HEK293 (cell line): ENCODE measurements around the gene SRGAP2C.
"Not testable (repeated sequence)": the region's sequence is repeated elsewhere in the genome, so short reads cannot be mapped to it uniquely, and the experiment has no call there.

Experiments
- KLF16 ChIP-seq: fragments of 450-650 bp; formaldehyde crosslinking; IDR thresholded peaks from 2 replicates; pipeline ENCODE4 v1.5.1; 2017; ENCODE audit warnings: missing biosample characterization, missing genetic modification characterization
- PRDM4 ChIP-seq: fragments of 450-650 bp; formaldehyde crosslinking; IDR thresholded peaks from 2 replicates; pipeline ENCODE4 v1.5.1; 2017; ENCODE audit warnings: missing biosample characterization, missing genetic modification characterization
- RBAK ChIP-seq: fragments of 450-650 bp; formaldehyde crosslinking; IDR thresholded peaks from 2 replicates; pipeline ENCODE4 v1.5.1; 2016; ENCODE audit warnings: missing biosample characterization, missing genetic modification characterization
- REST ChIP-seq: fragments of 450-650 bp; formaldehyde crosslinking; IDR thresholded peaks from 2 replicates; pipeline ENCODE4 v1.5.1; 2016; ENCODE audit warnings: missing biosample characterization, missing genetic modification characterization
- ZNF138 ChIP-seq: fragments of 450-650 bp; formaldehyde crosslinking; IDR thresholded peaks from 2 replicates; pipeline ENCODE4 v1.5.1; 2016; ENCODE audit warnings: missing biosample characterization, missing genetic modification characterization, borderline replicate concordance
- ZNF621 ChIP-seq: fragments of 450-650 bp; formaldehyde crosslinking; IDR thresholded peaks from 2 replicates; pipeline ENCODE4 v1.5.1; 2017; ENCODE audit warnings: missing biosample characterization, missing genetic modification characterization
- ZNF623 ChIP-seq: fragments of 450-650 bp; formaldehyde crosslinking; IDR thresholded peaks from 2 replicates; pipeline ENCODE4 v1.5.1; 2016; ENCODE audit warnings: missing biosample characterization, missing genetic modification characterization
- ZNF785 ChIP-seq: fragments of 450-650 bp; formaldehyde crosslinking; IDR thresholded peaks from 2 replicates; pipeline ENCODE4 v1.5.1; 2016; ENCODE audit warnings: missing biosample characterization, missing genetic modification characterization
- TF ChIP-seq, protein P1 (sequence below): fragments of 450-650 bp; formaldehyde crosslinking; conservative IDR thresholded peaks from 2 replicates; pipeline ENCODE4 v1.5.1; 2016; ENCODE audit warnings: low read depth, missing biosample characterization, missing genetic modification characterization
- TF ChIP-seq, protein P2 (sequence below): fragments of 450-650 bp; formaldehyde crosslinking; IDR thresholded peaks from 2 replicates; pipeline ENCODE4 v1.5.1; 2016; ENCODE audit warnings: missing biosample characterization, missing genetic modification characterization

- TF ChIP-seq, protein P1, sequence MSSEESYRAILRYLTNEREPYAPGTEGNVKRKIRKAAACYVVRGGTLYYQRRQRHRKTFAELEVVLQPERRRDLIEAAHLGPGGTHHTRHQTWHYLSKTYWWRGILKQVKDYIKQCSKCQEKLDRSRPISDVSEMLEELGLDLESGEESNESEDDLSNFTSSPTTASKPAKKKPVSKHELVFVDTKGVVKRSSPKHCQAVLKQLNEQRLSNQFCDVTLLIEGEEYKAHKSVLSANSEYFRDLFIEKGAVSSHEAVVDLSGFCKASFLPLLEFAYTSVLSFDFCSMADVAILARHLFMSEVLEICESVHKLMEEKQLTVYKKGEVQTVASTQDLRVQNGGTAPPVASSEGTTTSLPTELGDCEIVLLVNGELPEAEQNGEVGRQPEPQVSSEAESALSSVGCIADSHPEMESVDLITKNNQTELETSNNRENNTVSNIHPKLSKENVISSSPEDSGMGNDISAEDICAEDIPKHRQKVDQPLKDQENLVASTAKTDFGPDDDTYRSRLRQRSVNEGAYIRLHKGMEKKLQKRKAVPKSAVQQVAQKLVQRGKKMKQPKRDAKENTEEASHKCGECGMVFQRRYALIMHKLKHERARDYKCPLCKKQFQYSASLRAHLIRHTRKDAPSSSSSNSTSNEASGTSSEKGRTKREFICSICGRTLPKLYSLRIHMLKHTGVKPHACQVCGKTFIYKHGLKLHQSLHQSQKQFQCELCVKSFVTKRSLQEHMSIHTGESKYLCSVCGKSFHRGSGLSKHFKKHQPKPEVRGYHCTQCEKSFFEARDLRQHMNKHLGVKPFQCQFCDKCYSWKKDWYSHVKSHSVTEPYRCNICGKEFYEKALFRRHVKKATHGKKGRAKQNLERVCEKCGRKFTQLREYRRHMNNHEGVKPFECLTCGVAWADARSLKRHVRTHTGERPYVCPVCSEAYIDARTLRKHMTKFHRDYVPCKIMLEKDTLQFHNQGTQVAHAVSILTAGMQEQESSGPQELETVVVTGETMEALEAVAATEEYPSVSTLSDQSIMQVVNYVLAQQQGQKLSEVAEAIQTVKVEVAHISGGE (tag by site-specific recombination) = not testable (repeated sequence)
- TF ChIP-seq, protein P2, sequence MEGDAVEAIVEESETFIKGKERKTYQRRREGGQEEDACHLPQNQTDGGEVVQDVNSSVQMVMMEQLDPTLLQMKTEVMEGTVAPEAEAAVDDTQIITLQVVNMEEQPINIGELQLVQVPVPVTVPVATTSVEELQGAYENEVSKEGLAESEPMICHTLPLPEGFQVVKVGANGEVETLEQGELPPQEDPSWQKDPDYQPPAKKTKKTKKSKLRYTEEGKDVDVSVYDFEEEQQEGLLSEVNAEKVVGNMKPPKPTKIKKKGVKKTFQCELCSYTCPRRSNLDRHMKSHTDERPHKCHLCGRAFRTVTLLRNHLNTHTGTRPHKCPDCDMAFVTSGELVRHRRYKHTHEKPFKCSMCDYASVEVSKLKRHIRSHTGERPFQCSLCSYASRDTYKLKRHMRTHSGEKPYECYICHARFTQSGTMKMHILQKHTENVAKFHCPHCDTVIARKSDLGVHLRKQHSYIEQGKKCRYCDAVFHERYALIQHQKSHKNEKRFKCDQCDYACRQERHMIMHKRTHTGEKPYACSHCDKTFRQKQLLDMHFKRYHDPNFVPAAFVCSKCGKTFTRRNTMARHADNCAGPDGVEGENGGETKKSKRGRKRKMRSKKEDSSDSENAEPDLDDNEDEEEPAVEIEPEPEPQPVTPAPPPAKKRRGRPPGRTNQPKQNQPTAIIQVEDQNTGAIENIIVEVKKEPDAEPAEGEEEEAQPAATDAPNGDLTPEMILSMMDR (tag by site-specific recombination) = not testable (repeated sequence)
- not testable (repeated sequence) for TF ChIP-seq ZNF138 (tag by site-specific recombination); PRDM4 (tag by site-specific recombination); RBAK; ZNF621 (tag by site-specific recombination); ZNF785 (tag by site-specific recombination); ZNF623 (tag by site-specific recombination); REST (tag by site-specific recombination); KLF16 (tag by site-specific recombination)
These were observed 69.8 kb downstream of the SRGAP2C start for GRCh38 chr1:121254618-121255017.
